Gastroesophageal sphincter (tissue), 3 donors: ENCODE measurements around the gene ISCA2.

Experiments
- CTCF ChIP-seq, 4 experiments: fragments of 200-600 bp in 2 of 4; fragments of 450-650 bp in 2 of 4; sonication (generic) in 1 of 4; IDR thresholded peaks; one replicate each; pipeline ENCODE4 v1.5.1; 2017 to 2019; ENCODE audit warnings: antibody characterized with exemption in 4 of 4, mild to moderate bottlenecking in 2 of 4, moderate library complexity in 2 of 4
- POLR2A ChIP-seq, 2 donors: fragments of 450-650 bp; IDR thresholded peaks; one replicate each; pipeline ENCODE4 v1.6.1; 2017; ENCODE audit warnings: antibody characterized with exemption in 2 of 2, mild to moderate bottlenecking in 2 of 2, moderate library complexity in 1 of 2
- POLR2AphosphoS5 ChIP-seq: sonication (generic); formaldehyde crosslinking; IDR thresholded peaks from one replicate; pipeline ENCODE4 v1.6.1; 2017; ENCODE audit warnings: antibody characterized with exemption

- TF ChIP-seq CTCF (IDR thresholded peaks at IDR 0.05) (no peak), POLR2AphosphoS5 (no peak), POLR2A (IDR thresholded peaks at IDR 0.05) (no peak)
Observed at GRCh38 chr14:74545386-74545785, 51.8 kb downstream of the ISCA2 start.
